Epithelial cell of proximal tubule (primary cell): ENCODE results near the gene SEPTIN11. TPM values are rescaled to one million over a fixed set of nuclear protein-coding genes. Genes with fewer than 3 reads are reported as not detected.
"Not testable (repeated sequence)": the region's sequence is repeated elsewhere in the genome, so short reads cannot be mapped to it uniquely, and the experiment has no call there.

ENCODE experiments used
- DNase-seq: peaks from one replicate; pipeline ENCODE4 v3.0.0-alpha.2; 2011; ENCODE audit warnings: low read depth
- H3K4me3 ChIP-seq: 2 replicates; pipeline ENCODE4 v1.5.1; 2011; ENCODE audit warnings: low read depth, mild to moderate bottlenecking, low read length
- total RNA-seq: library from RNA; depleted of rRNA; stranded (reverse); fragments of >200 nt; gene quantifications from 2 replicates; pipeline ENCODE4 v1.2.3, GENCODE V29; 2015
- TF ChIP-seq, protein P1 (sequence below): conservative IDR thresholded peaks from 2 replicates; pipeline ENCODE4 v1.5.1; 2012; ENCODE audit warnings: low read depth, mild to moderate bottlenecking, low read length

The SEPTIN11 gene
- total RNA-seq, 1 donor from 2014 or later: 86.7 TPM

DNA sequence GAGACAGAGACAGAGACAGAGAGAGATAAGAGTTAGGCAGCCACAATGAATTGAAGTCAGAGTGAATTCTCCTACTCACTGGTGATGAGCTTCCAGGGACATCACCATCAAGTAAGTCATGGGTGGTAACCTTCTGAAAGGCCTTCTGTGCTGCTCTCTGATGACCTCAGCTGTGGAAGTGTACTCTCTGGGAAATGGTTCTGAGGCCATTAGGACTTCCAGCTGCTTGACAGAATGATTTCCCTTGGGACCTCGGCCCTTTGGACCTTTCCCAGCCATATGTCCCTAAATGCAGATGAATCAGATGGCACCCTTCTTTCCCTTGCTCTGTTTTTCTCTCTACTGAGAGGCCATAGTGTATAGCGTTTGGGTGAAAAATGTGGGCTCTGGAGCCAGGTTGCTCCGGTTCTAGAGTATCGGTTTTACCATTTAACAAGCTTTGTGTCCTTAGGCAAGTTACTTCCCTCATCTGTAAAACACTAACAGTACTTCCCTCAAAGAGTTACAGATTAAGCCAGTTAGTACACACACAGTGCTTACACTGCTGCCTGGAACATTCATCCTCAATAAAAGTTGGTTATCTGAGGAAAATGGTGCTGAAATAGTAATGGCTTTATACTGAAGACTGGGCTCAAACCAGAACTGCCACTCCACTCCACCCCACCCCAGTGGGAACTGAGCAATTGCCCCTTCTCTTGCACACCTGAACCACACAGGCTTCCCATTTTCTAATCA, 7.6 kb downstream of the SEPTIN11 start:
- H3K4me3 ChIP-seq: peak overlapping the region; percentile 12
- no peak for DNase-seq

DNA sequence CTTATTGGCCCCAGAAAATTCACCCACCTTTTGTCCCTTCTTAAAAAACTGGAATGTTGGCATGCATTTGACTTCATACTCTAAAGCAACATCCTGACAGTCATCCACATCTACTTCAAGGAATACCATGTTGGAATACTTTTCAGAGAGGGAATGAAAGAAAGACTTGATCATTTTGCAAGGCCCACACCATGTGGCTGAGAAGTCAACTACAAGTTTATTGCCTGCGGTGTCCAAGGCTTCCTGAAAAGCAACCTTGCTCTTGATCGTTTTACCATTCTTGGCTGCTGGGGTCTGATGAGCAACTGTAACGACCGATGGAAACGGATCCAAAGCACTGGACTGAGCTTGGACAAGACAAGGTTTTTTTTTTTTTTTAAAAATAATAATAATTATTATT, 9.3 kb downstream of the SEPTIN11 start:
- H3K4me3 ChIP-seq: no peak overlapping the region
- DNase-seq: no peak
- TF ChIP-seq, protein P1, sequence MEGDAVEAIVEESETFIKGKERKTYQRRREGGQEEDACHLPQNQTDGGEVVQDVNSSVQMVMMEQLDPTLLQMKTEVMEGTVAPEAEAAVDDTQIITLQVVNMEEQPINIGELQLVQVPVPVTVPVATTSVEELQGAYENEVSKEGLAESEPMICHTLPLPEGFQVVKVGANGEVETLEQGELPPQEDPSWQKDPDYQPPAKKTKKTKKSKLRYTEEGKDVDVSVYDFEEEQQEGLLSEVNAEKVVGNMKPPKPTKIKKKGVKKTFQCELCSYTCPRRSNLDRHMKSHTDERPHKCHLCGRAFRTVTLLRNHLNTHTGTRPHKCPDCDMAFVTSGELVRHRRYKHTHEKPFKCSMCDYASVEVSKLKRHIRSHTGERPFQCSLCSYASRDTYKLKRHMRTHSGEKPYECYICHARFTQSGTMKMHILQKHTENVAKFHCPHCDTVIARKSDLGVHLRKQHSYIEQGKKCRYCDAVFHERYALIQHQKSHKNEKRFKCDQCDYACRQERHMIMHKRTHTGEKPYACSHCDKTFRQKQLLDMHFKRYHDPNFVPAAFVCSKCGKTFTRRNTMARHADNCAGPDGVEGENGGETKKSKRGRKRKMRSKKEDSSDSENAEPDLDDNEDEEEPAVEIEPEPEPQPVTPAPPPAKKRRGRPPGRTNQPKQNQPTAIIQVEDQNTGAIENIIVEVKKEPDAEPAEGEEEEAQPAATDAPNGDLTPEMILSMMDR: no peak

More for the DNA sequence above, 7.6 kb downstream of the SEPTIN11 start:
- TF ChIP-seq, protein P1: no peak

DNA sequence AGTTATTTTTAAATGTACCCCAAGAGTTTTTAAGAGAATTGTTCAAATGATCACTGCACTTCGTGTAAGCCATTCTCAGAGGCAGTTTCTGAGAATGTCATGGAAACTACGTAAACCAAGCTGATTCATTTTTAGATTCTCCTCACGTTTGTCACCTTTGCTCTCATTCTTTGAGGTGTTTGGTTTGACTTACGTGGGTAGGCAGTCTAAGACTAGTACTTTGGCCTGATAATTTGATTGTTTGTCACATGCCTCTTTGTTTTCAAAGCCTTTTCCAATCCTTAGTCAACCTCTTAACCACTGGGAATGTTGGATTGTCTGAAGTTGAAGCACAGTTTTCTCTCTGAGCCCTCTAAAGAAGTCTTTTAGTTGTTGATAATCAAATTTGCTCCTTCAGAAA, 10.5 kb downstream of the SEPTIN11 start:
- H3K4me3 ChIP-seq: no peak overlapping the region
- peak; percentile 87 for DNase-seq
- TF ChIP-seq, protein P1: no peak

DNA sequence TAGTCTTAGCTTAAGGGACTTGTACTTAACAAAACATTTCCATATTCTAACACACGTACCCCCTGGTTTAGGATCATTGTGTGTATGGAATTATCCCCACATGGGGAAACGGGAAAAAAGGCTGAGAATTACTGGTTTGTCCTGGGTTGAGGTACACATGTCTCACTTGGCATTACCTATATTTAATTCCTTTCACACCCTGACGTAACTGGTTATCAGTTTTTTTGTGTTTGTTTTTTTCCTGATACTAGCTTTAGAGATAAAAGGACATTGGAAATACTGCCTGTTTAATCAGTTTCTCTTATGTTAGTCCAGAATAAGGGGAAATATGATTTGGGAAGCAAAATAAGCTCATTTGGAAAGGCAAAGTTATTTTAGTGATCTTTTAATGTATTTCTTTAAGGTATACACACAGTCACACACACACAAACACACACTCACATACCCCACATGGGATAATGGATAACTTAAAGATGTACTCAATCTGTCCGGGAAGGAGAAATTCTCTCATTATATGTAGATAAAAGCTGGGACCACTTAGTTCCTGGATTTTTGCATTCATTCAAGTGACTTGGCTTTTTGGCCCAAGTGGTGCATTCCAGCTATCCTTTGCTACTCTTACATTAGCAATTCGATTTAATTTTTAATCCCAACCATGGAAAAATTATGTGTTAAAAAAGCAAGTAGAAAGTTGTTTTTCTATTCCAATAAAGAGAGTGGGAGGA, 13.0 kb downstream of the SEPTIN11 start:
- no peak overlapping the region for H3K4me3 ChIP-seq
- DNase-seq: no peak
- TF ChIP-seq, protein P1: no peak

DNA sequence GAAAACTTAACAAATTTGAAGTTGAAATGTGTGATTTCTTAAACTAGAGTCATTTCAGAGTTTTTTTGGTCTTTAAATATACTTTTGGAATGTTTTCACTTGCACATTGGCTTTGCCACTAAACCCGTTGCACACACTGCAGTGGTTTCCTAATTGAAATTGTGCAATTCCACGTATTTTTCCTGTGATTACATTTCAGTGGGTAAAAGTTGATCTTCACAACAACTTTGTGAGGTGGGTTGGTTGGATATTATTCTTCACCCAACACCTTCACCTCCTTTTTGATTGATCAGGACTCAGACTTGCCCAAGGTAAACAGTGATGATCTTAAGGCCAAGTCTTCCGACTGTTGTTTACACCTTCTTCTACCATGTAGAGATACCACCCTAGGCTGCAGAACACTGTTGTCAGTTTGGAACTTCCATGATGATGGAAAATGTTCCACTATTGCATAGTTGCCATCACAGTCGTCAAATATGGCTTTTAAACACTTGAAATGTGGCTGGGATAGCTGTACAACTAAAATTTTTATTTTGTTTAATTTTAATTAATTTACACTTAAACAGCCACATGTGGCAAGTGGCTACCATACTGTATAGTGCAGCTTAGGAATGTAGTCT, 13.7 kb downstream of the SEPTIN11 start:
- TF ChIP-seq, protein P1: no peak
- DNase-seq: no peak

DNA sequence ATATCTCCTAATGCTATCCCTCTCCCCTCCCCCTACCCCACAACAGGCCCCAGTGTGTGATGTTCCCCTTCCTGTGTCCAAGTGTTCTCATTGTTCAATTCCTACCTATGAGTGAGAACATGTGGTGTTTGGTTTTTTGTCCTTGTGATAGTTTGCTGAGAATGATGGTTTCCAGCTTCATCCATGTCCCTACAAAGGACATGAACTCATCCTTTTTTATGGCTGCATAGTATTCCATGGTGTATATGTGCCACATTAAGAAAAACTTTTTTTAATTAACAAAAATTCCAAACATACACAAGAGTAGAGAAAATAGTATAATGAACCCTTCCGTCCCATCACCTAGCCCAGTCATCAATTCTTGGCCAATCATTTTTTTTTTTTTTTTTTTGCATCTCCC, 14.4 kb downstream of the SEPTIN11 start:
- not testable (repeated sequence) for H3K4me3 ChIP-seq, DNase-seq

More for the DNA sequence above, 13.7 kb downstream of the SEPTIN11 start:
- H3K4me3 ChIP-seq: no peak overlapping the region

DNA sequence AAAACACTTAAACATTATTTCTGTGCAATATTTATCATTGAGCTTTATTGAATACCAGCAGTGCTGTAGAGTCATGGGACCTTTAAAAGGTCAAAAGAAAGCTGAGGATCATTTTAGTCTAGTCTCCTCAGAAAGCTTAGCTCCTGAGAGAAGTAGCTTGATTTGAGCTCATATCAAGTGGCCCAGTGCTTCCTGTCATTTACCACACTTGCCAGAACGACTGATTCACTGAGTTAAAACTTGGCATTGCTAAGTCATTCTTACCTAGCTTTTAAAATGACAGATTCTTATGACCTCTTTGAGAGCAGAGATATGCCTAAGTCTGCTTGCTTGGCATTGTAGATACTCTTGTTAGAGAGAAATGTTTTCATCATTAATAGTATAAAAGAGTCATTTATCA, 15.2 kb downstream of the SEPTIN11 start:
- DNase-seq: no peak
- TF ChIP-seq, protein P1: no peak
- H3K4me3 ChIP-seq: no peak overlapping the region
